ENCODE measurements around the gene HIPK2.

DNA sequence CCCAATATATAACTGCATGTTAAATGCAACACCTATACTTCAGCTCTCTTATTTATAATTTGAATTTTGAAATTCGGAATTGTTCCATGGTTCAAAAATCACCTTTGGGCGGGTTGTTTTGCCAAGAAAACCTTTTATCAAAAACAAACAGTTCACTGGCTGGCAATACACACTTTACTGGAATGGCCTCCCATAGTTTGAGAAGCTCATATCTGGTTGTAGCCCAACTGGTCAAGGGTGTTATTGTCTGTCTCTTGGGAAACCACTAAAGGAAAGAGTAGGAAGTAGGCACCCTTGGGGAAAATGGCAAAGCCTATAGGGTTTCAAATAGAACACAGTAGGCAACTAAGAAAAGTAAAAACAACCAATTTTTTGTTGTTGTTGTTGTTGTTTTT is 117.9 kb downstream of the HIPK2 start:
- TF ChIP-seq GATA2 (IDR thresholded peaks at IDR 0.05; ENCODE audit: insufficient read depth, insufficient read length, low read depth, low read length): no peak
- no peak for TF ChIP-seq CTCF (IDR thresholded peaks at IDR 0.05; ENCODE audit: extremely low read depth in 1 of 2, insufficient read depth in 1 of 2, low read depth in 1 of 2, low read length in 2 of 2)
- no peak for TF ChIP-seq POLR2AphosphoS5 (IDR thresholded peaks at IDR 0.05; ENCODE audit: insufficient read depth, low read depth, low read length)
- no peak for TF ChIP-seq EZH2 (IDR thresholded peaks at IDR 0.05; ENCODE audit: borderline replicate concordance, low read depth, low read length, severe bottlenecking)
- no peak for TF ChIP-seq POLR2A (IDR thresholded peaks at IDR 0.05; ENCODE audit: low read depth, low read length)
- no peak for TF ChIP-seq MYC (IDR thresholded peaks at IDR 0.05; ENCODE audit: low read depth, low read length)

Data from endothelial cell of umbilical vein (primary cell).